Esophagus squamous epithelium (tissue), 4 donors: ENCODE data around the gene KAT6B.

Source experiments
- CTCF ChIP-seq, 6 experiments: fragments of 450-650 bp in 4 of 6; fragments of 200-600 bp in 2 of 6; sonication (generic) in 2 of 6; IDR thresholded peaks; one replicate each; pipeline ENCODE4 v1.5.1; 2016 to 2019; ENCODE audit warnings: antibody characterized with exemption in 6 of 6, mild to moderate bottlenecking in 4 of 6, moderate library complexity in 4 of 6
- POLR2A ChIP-seq, 4 donors: fragments of 450-650 bp; IDR thresholded peaks; one replicate each; pipeline ENCODE4 v1.6.1; 2017; ENCODE audit warnings: antibody characterized with exemption in 4 of 4, mild to moderate bottlenecking in 4 of 4, moderate library complexity in 3 of 4

GRCh38 chr10:74926791-74927585 lies 100.6 kb downstream of the KAT6B start:
- no peak for TF ChIP-seq CTCF (IDR thresholded peaks at IDR 0.05)
- no peak for TF ChIP-seq POLR2A (IDR thresholded peaks at IDR 0.05)
